GM18511 (cell line): ENCODE measurements around the gene RPGR.
A peak's percentile ranks its signal among the peaks of the same experiment; 100 is the strongest.

Source experiments
- ATAC-seq: cut with Tn5 transposase; IDR thresholded peaks from one replicate; pipeline ENCODE4 v1.9.1; 2021; ENCODE audit warnings: mild to moderate bottlenecking, moderate library complexity; ENCODE audit not compliant: unreplicated experiment

Gene RPGR

GRCh38 chrX:38332505-38332904 is 5.2 kb upstream of the RPGR start:
- peak; percentile 60 for ATAC-seq

GRCh38 chrX:38327775-38328081 is 419 bp upstream of the RPGR start:
- peak; percentile 7 for ATAC-seq

GRCh38 chrX:38326086-38326485 is 1.2 kb downstream of the RPGR start:
- no peak for ATAC-seq

GRCh38 chrX:38320819-38321218 is 6.5 kb downstream of the RPGR start:
- no peak for ATAC-seq

GRCh38 chrX:38318606-38319005 is 8.7 kb downstream of the RPGR start:
- ATAC-seq = no peak

- no peak for ATAC-seq
Measured at GRCh38 chrX:38318196-38318595, 9.1 kb downstream of the RPGR start.

- ATAC-seq = no peak
Measured at GRCh38 chrX:38315186-38315585, 12.1 kb downstream of the RPGR start.

- no peak for ATAC-seq
Measured at GRCh38 chrX:38313190-38313589, 14.1 kb downstream of the RPGR start.

GRCh38 chrX:38312436-38312835 is 14.9 kb downstream of the RPGR start:
- ATAC-seq = no peak

GRCh38 chrX:38311743-38312142 is 15.6 kb downstream of the RPGR start:
- no peak for ATAC-seq

- no peak for ATAC-seq
Measured at GRCh38 chrX:38305971-38306370, 21.3 kb downstream of the RPGR start.

GRCh38 chrX:38304010-38304409 is 23.3 kb downstream of the RPGR start:
- no peak for ATAC-seq

GRCh38 chrX:38293741-38294140 is 33.6 kb downstream of the RPGR start:
- ATAC-seq = no peak

- ATAC-seq = no peak
Measured at GRCh38 chrX:38287674-38288073, 39.6 kb downstream of the RPGR start.

GRCh38 chrX:38285649-38286048 is 41.7 kb downstream of the RPGR start:
- no peak for ATAC-seq

- no peak for ATAC-seq
Measured at GRCh38 chrX:38282049-38282448, 45.3 kb downstream of the RPGR start.

- ATAC-seq = no peak
Measured at GRCh38 chrX:38279188-38279587, 48.1 kb downstream of the RPGR start.

GRCh38 chrX:38278682-38279081 is 48.6 kb downstream of the RPGR start:
- ATAC-seq = no peak

- ATAC-seq = no peak
Measured at GRCh38 chrX:38277802-38278201, 49.5 kb downstream of the RPGR start.

- ATAC-seq = no peak
Measured at GRCh38 chrX:38277136-38277535, 50.2 kb downstream of the RPGR start.

GRCh38 chrX:38276089-38276488 is 51.2 kb downstream of the RPGR start:
- no peak for ATAC-seq

- peak; percentile 49 for ATAC-seq
Measured at GRCh38 chrX:38275615-38276014, 51.7 kb downstream of the RPGR start.

GRCh38 chrX:38273453-38273852 is 53.9 kb downstream of the RPGR start:
- peak; percentile 52 for ATAC-seq

- ATAC-seq = peak; percentile 76
Measured at GRCh38 chrX:38271154-38271716, 56.1 kb downstream of the RPGR start.
